ENCODE measurements around the gene LRP1. TPM values are rescaled to one million over a fixed set of nuclear protein-coding genes. Genes with fewer than 3 reads are reported as not detected.

The LRP1 gene
- total RNA-seq, 1 donor from 2014 or later = 24.5 TPM

- peaks cover 67% of the 10 kb centered on the region for H3K36me3 ChIP-seq (ENCODE audit: control insufficient read depth, insufficient read depth, low read length)
- no peak overlapping the region for H3K4me3 ChIP-seq (ENCODE audit: low read depth, low read length)
- no peak for FAIRE-seq
- no peak for TF ChIP-seq CTCF (IDR thresholded peaks at IDR 0.05; ENCODE audit: insufficient read depth, low read length, severe bottlenecking)
- no peaks in the 10 kb centered on the region for H3K27me3 ChIP-seq (ENCODE audit: control insufficient read depth, insufficient read depth, low read length)
- no peak for DNase-seq (ENCODE audit: low read depth)
Measured at GRCh38 chr12:57190037-57190436, 61.8 kb downstream of the LRP1 start.

- peaks cover 67% of the 10 kb centered on the region for H3K36me3 ChIP-seq (ENCODE audit: control insufficient read depth, insufficient read depth, low read length)
Measured at GRCh38 chr12:57190821-57191220, 62.5 kb downstream of the LRP1 start.

GRCh38 chr12:57191410-57191809 is 63.1 kb downstream of the LRP1 start:
- H3K27me3 ChIP-seq (ENCODE audit: control insufficient read depth, insufficient read depth, low read length) = no peaks in the 10 kb centered on the region
- H3K36me3 ChIP-seq (ENCODE audit: control insufficient read depth, insufficient read depth, low read length) = peaks cover 69% of the 10 kb centered on the region
- no peak overlapping the region for H3K4me3 ChIP-seq (ENCODE audit: low read depth, low read length)
- FAIRE-seq (no peak), DNase-seq (ENCODE audit: low read depth) (no peak)
- TF ChIP-seq CTCF (IDR thresholded peaks at IDR 0.05; ENCODE audit: insufficient read depth, low read length, severe bottlenecking) = no peak

More at GRCh38 chr12:57190821-57191220, 62.5 kb downstream of the LRP1 start:
- FAIRE-seq (no peak), DNase-seq (ENCODE audit: low read depth) (no peak)
- Histone ChIP-seq H3K4me3 (ENCODE audit: low read depth, low read length) (no peak overlapping the region), H3K27me3 (ENCODE audit: control insufficient read depth, insufficient read depth, low read length) (no peaks in the 10 kb centered on the region)
- TF ChIP-seq CTCF (IDR thresholded peaks at IDR 0.05; ENCODE audit: insufficient read depth, low read length, severe bottlenecking) = no peak

DNA sequence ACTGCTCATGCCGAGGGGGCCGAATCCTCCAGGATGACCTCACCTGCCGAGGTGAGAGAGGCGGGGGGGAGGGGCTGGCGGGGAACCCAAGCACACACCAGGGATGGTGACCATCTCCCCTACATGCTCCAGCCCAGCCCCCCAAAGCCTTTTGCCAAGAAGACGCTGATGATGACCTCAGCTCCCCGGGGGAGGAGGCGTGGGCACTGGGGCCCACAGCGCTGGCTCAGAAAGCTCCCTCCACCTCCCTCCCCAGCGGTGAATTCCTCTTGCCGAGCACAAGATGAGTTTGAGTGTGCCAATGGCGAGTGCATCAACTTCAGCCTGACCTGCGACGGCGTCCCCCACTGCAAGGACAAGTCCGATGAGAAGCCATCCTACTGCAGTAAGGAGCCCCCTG is 64.6 kb downstream of the LRP1 start:
- H3K4me3 ChIP-seq (ENCODE audit: low read depth, low read length) = no peak overlapping the region
- no peak for FAIRE-seq
- TF ChIP-seq CTCF (IDR thresholded peaks at IDR 0.05; ENCODE audit: insufficient read depth, low read length, severe bottlenecking) = no peak
- no peaks in the 10 kb centered on the region for H3K27me3 ChIP-seq (ENCODE audit: control insufficient read depth, insufficient read depth, low read length)
- H3K36me3 ChIP-seq (ENCODE audit: control insufficient read depth, insufficient read depth, low read length) = peaks cover 69% of the 10 kb centered on the region
- DNase-seq (ENCODE audit: low read depth) = no peak

- no peaks in the 10 kb centered on the region for H3K27me3 ChIP-seq (ENCODE audit: control insufficient read depth, insufficient read depth, low read length)
- no peak for TF ChIP-seq CTCF (IDR thresholded peaks at IDR 0.05; ENCODE audit: insufficient read depth, low read length, severe bottlenecking)
- H3K4me3 ChIP-seq (ENCODE audit: low read depth, low read length) = no peak overlapping the region
- DNase-seq (ENCODE audit: low read depth) (no peak), FAIRE-seq (no peak)
- H3K36me3 ChIP-seq (ENCODE audit: control insufficient read depth, insufficient read depth, low read length) = peaks cover 69% of the 10 kb centered on the region
Measured at GRCh38 chr12:57193706-57194245, 65.5 kb downstream of the LRP1 start.

DNA sequence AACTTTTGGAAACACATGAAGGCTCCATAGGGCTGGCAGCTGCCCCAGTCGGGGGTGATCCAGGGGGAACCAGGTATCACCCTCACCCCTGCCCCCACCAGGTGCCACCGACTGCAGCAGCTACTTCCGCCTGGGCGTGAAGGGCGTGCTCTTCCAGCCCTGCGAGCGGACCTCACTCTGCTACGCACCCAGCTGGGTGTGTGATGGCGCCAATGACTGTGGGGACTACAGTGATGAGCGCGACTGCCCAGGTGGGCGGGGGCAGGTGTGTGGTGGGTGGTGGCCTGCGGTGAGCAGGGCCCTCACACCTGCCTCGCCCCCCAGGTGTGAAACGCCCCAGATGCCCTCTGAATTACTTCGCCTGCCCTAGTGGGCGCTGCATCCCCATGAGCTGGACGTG is 66.0 kb downstream of the LRP1 start:
- TF ChIP-seq CTCF (IDR thresholded peaks at IDR 0.05; ENCODE audit: insufficient read depth, low read length, severe bottlenecking) = no peak
- peaks cover 65% of the 10 kb centered on the region for H3K36me3 ChIP-seq (ENCODE audit: control insufficient read depth, insufficient read depth, low read length)
- FAIRE-seq = no peak
- H3K27me3 ChIP-seq (ENCODE audit: control insufficient read depth, insufficient read depth, low read length) = no peaks in the 10 kb centered on the region
- H3K4me3 ChIP-seq (ENCODE audit: low read depth, low read length) = no peak overlapping the region
- no peak for DNase-seq (ENCODE audit: low read depth)

Measured in bronchial epithelial cell (primary cell).